AML-193 (cell line): Measurements from ENCODE around the gene NPHS2.

ENCODE experiments used
- DNase-seq, 2 experiments: peaks; one replicate each; lab custom pipeline; 2025; lab: John Stamatoyannopoulos, UW

NPHS2 gene

GRCh38 chr1:179575497-179576314 lies at the start of gene NPHS2:
NPHS2 (minus strand) TSS chr1:179575948; CDS start chr1:179575864, 84 bp downstream.
- DNase-seq = no peak

- DNase-seq = no peak
Measured at GRCh38 chr1:179612361-179612760, 36.6 kb upstream of the NPHS2 start.

- no peak for DNase-seq
Measured at GRCh38 chr1:179601093-179601492, 25.3 kb upstream of the NPHS2 start.

- peak; percentile 28 to 65 for DNase-seq
Measured at GRCh38 chr1:179599623-179600249, 24.0 kb upstream of the NPHS2 start.

- peak; percentile 6 to 8 for DNase-seq
Measured at GRCh38 chr1:179598631-179599030, 22.9 kb upstream of the NPHS2 start.

GRCh38 chr1:179591592-179592580 lies 16.1 kb upstream of the NPHS2 start, which contains the start of gene TDRD5:
TDRD5 (plus strand) TSS chr1:179591832; CDS start chr1:179592616, 784 bp downstream.
- no peak for DNase-seq

- DNase-seq = no peak
Measured at GRCh38 chr1:179591253-179591591, 15.5 kb upstream of the NPHS2 start.

GRCh38 chr1:179590671-179591070 lies 14.9 kb upstream of the NPHS2 start:
- DNase-seq = no peak

- DNase-seq = no peak
Measured at GRCh38 chr1:179589509-179589908, 13.8 kb upstream of the NPHS2 start.

GRCh38 chr1:179588425-179589024 lies 12.8 kb upstream of the NPHS2 start:
- DNase-seq = no peak

GRCh38 chr1:179587336-179587735 lies 11.6 kb upstream of the NPHS2 start:
- DNase-seq = no peak

- DNase-seq = no peak
Measured at GRCh38 chr1:179586107-179586823, 10.5 kb upstream of the NPHS2 start.

- no peak for DNase-seq
Measured at GRCh38 chr1:179583771-179584320, 8.1 kb upstream of the NPHS2 start.

GRCh38 chr1:179576509-179576908 lies 761 bp upstream of the NPHS2 start:
- no peak for DNase-seq

- no peak for DNase-seq
Measured at GRCh38 chr1:179558078-179558477, 17.7 kb downstream of the NPHS2 start.

GRCh38 chr1:179554427-179554826 lies 21.3 kb downstream of the NPHS2 start:
- DNase-seq = no peak

GRCh38 chr1:179550746-179551682 lies 24.7 kb downstream of the NPHS2 start:
- peak; percentile 48 to 53 for DNase-seq

- no peak for DNase-seq
Measured at GRCh38 chr1:179549368-179549700, 26.4 kb downstream of the NPHS2 start.

- no peak for DNase-seq
Measured at GRCh38 chr1:179548666-179549367, 26.9 kb downstream of the NPHS2 start.
